ENCODE data around the gene CD22. TPM values are rescaled to one million over a fixed set of nuclear protein-coding genes. Genes with fewer than 3 reads are reported as not detected.

CD22 gene
- total and polyA plus RNA-seq, 2 donors (not counting 3 experiments of a cell fraction or from before 2014, with no cell fraction given) = not detected

GRCh38 chr19:35304036-35304435, 25.0 kb upstream of the CD22 start:
- no peak overlapping the region for H3K4me3 ChIP-seq (replicated peaks in 1 of 3; ENCODE audit: insufficient read depth in 1 of 3, low read depth in 1 of 3, low read length in 3 of 3)
- dilution Hi-C loops (cut with MboI; ENCODE audit: extremely low pct_ligation_motif_present, low sequenced_read_pairs) = no loop called here
- POLR2A ChIA-PET = no interaction called here

More at GRCh38 chr19:35304036-35304435, 25.0 kb upstream of the CD22 start:
- Histone ChIP-seq H3K36me3 (ENCODE audit: control insufficient read depth in 2 of 2, extremely low read depth in 1 of 2, insufficient read depth in 2 of 2, low read length in 2 of 2) (no peaks in the 10 kb centered on the region), H3K4me1 (ENCODE audit: control insufficient read depth, extremely low read depth, insufficient read depth, low read length) (no peaks in the 10 kb centered on the region), H3K9ac (replicated peaks; ENCODE audit: extremely low read depth, insufficient read depth, low read length) (no peak overlapping the region), H3K9me1 (replicated peaks; ENCODE audit: control insufficient read depth, extremely low read depth, insufficient read depth, low read length) (no peaks in the 10 kb centered on the region), H3K27me3 (ENCODE audit: control insufficient read depth in 2 of 2, insufficient read depth in 2 of 2, low read length in 2 of 2) (no peaks in the 10 kb centered on the region), H3K4me2 (ENCODE audit: insufficient read depth, low read length) (no peak overlapping the region), H4K20me1 (replicated peaks; ENCODE audit: control insufficient read depth, extremely low read depth, insufficient read depth, low read length) (no peaks in the 10 kb centered on the region), H3K79me2 (ENCODE audit: control insufficient read depth, insufficient read depth, low read length) (no peaks in the 10 kb centered on the region), H2AFZ (ENCODE audit: low read depth, low read length) (no peak overlapping the region), H3K27ac (ENCODE audit: insufficient read depth, low read depth, low read length) (no peak overlapping the region), H3K9me3 (replicated peaks; ENCODE audit: control insufficient read depth, insufficient read depth, low read length) (no peaks in the 10 kb centered on the region)
- CTCF ChIA-PET = interaction anchor here (1.0 kb wide), 1 partner anchor 11 kb away, joined by 4 read pairs; no protein-coding TSS in a partner anchor
- no peak for FAIRE-seq
- DNase-seq (ENCODE audit: low read depth, low spot score) = no peak
- BruUV-seq (replicated peaks) = no TSS peak
- no peak for TF ChIP-seq FOS (IDR thresholded peaks at IDR 0.05; ENCODE audit: borderline replicate concordance, insufficient read depth, low read length)
- TF ChIP-seq POLR2A (IDR thresholded peaks at IDR 0.05; ENCODE audit: low read depth, low read length) = no peak
- no peak for TF ChIP-seq CTCF (IDR thresholded peaks at IDR 0.05; ENCODE audit: extremely low read depth in 1 of 2, insufficient read depth in 1 of 2, low read depth in 1 of 2, low read length in 2 of 2)
- no peak for TF ChIP-seq EZH2 (IDR thresholded peaks at IDR 0.05; ENCODE audit: borderline replicate concordance, low read depth, low read length, severe bottlenecking)
- no peak for TF ChIP-seq POLR2AphosphoS5 (IDR thresholded peaks at IDR 0.05; ENCODE audit: insufficient read depth, low read depth, low read length)
- no peak for TF ChIP-seq GATA2 (IDR thresholded peaks at IDR 0.05; ENCODE audit: insufficient read depth, insufficient read length, low read depth, low read length)
- no peak for TF ChIP-seq JUN (IDR thresholded peaks at IDR 0.05; ENCODE audit: borderline replicate concordance, insufficient read depth, insufficient read length, low read depth)
- TF ChIP-seq MAX (IDR thresholded peaks at IDR 0.05; ENCODE audit: insufficient read depth, insufficient read length) = no peak
- no peak for TF ChIP-seq MYC (IDR thresholded peaks at IDR 0.05; ENCODE audit: low read depth, low read length)
- intact Hi-C loops (cut with micrococcal nuclease) = no loop called here
